ACHN (cell line): ENCODE measurements around the gene RAB34.

ENCODE experiments used
- DNase-seq: peaks from one replicate; pipeline ENCODE4 v3.0.0-alpha.2; 2015
- in situ Hi-C: cut with HindIII; loops from 2 replicates; pipeline ENCODE4 v1.10.0; 2017; ENCODE audit warnings: low sequenced_read_pairs, low pct_ligation_motif_present, low pct_unique_long_range_greater_than_20kb

Gene RAB34, protein sequence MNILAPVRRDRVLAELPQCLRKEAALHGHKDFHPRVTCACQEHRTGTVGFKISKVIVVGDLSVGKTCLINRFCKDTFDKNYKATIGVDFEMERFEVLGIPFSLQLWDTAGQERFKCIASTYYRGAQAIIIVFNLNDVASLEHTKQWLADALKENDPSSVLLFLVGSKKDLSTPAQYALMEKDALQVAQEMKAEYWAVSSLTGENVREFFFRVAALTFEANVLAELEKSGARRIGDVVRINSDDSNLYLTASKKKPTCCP

DNA sequence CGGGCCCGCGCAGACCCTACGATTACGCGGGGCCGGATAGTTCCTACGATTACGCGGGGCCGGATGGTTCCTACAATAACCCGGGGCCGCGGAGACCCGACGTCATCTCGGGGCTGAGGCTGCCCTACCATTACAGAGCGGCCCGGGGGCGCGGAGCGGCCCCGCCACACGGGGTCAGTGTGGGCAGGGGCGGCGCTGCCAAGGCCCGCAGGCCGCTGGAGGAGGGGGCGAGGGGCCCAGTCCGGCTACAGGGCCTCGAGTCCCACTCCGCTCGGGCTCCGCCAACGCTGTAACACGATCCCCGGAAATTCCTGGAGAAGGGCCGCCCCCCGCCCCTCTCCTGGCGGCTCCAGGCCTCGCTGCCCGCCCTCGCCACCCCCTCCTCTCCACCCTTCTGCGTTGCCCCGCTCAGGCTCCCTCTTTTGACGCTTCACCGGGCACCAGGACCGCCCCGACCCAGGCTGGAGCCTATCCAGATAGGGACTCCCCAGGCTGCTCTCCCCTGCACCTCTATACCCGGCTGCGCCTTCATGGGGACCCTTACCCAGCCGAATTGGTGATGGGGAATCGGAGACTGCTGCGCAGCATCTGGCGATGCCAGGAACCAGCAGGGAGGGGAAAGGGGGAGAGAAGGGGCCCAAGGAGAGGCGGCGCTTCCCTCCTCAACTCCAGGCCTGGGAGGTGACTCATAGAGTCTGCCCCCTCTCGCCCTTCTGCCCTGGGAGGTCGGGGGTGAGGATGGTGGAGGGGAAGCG lies at the start of gene RAB34:
TSS of gene RAB34 (minus strand) at position 291 of the 755 bp plus-strand sequence. CDS start 602 bp downstream, outside the sequence.
- in situ Hi-C loops = no loop called here
- DNase-seq = peak; percentile 92

- in situ Hi-C loops = no loop called here
- no peak for DNase-seq
These were observed 47.4 kb upstream of the RAB34 start for GRCh38 chr17:28765038-28765437.

GRCh38 chr17:28763804-28764266 lies 46.2 kb upstream of the RAB34 start:
- peak; percentile 83 for DNase-seq
- in situ Hi-C loops = no loop called here

DNA sequence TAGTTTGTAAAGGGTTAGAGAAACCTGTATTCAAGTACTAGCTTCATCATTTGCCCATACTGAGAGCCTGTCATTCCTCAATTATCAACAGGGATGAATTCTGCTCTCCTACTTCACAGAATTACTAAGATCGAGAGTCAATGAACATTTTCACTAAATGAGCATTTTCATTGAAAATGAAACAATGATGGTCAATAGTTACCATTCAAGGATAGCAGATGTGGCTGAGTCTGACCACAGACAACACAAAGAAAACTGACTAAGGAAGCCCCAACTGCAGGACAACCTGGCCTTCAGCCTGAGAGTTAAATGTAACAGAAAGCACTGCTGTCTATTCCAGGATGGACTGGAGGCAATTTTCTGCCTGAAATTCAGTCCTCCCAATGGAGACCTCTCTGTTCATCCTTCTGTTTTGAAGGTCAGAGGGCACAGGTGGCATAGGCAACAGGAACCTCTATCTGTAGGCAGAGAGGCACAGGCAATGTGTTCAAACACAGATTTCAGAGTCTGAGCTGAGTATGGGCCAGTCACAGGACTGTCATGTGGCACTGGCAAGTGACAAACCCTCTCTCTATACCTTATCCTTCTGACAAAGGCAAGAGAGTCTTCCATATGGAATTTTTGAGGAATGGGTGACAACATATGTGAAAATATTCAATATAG lies 45.6 kb upstream of the RAB34 start:
- in situ Hi-C loops = no loop called here
- no peak for DNase-seq

- in situ Hi-C loops = no loop called here
- DNase-seq = no peak
These were observed 43.2 kb upstream of the RAB34 start for GRCh38 chr17:28760601-28761562.

GRCh38 chr17:28759256-28759865 lies 41.7 kb upstream of the RAB34 start:
- DNase-seq = no peak
- in situ Hi-C loops = no loop called here

- in situ Hi-C loops = no loop called here
- no peak for DNase-seq
These were observed 40.9 kb upstream of the RAB34 start for GRCh38 chr17:28758411-28759121.

DNA sequence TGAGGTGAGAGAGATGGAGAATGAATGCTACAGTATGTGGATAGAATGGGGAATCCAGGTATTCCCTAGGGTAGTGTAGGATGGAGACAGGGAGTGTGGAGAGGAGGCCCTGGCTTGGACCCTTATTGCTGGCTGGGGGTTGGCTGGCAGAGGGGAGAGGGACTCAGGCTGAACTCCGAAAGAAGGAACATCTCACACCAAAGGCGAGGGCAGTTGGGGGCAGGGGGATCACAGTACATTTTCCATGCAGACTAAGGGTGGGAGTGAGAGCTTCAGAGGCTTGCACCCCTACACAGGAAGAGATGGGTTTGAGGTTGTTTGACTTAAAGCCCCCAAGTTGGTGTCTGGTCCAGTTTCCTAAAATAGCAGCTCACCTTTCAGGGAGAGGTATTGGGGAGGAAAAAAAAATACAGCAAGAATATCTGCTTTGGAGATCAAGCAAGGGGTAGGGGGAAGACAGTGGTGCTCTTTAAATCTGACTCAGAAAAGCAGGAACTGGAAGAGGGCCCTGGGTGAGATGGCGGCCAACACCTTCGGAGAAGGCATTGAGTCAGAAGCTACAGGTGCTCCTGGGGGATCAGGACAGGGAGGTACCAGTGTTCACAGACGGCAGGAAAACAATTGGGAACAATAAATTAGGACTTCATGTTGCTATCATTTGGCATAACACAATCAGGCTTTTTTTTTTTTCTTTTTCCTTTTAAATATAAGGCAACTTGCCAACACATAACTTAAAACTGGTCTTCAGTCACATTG lies 38.6 kb upstream of the RAB34 start:
- DNase-seq = no peak

DNA sequence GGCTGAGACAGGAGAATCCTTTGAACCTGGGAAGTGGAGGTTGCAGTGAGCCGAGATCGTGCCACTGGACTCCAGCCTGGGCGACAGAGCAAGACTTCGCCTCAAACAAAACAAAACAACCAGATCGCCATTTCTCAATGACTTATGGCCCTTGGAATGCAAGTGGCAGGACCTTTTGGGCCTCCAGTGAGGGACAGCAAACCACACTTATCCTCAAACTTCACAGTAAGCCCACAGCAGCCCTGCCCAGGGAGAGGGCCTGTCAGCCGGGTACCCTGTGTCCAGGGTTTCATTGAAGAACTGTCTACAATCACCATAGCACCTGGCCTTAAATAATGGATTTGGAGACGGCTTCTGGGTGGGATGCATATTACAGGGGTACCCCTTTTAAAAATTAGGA lies 37.8 kb upstream of the RAB34 start:
- peak; percentile 54 for DNase-seq
- in situ Hi-C loops = no loop called here

More for the DNA sequence above, 38.6 kb upstream of the RAB34 start:
- in situ Hi-C loops = no loop called here

GRCh38 chr17:28751600-28752366 lies 34.1 kb upstream of the RAB34 start:
- DNase-seq = no peak
- in situ Hi-C loops = no loop called here

GRCh38 chr17:28750178-28751047 lies 32.7 kb upstream of the RAB34 start:
- DNase-seq = peak; percentile 94
- in situ Hi-C loops = no loop called here

GRCh38 chr17:28749516-28750177 lies 32.0 kb upstream of the RAB34 start:
- in situ Hi-C loops = no loop called here
- DNase-seq = no peak

GRCh38 chr17:28748852-28749515 lies 31.3 kb upstream of the RAB34 start:
- DNase-seq = no peak
- in situ Hi-C loops = no loop called here
